GM23248 (cell line): Measurements from ENCODE around the gene KRT37.
"Not testable (repeated sequence)": the region's sequence is repeated elsewhere in the genome, so short reads cannot be mapped to it uniquely, and the experiment has no call there.

ENCODE experiments used
- EZH2 ChIP-seq: fragments of 200-600 bp; sonication (generic); IDR thresholded peaks from 2 replicates; pipeline ENCODE4 v1.6.1; 2018; ENCODE audit warnings: antibody characterized with exemption, mild to moderate bottlenecking; ENCODE audit not compliant: insufficient read depth, poor library complexity, severe bottlenecking
- EZH2phosphoT487 ChIP-seq: fragments of 200-600 bp; sonication (generic); IDR thresholded peaks from 2 replicates; pipeline ENCODE4 v1.6.1; 2018; ENCODE audit warnings: antibody characterized with exemption, moderate library complexity, mild to moderate bottlenecking, low read depth; ENCODE audit not compliant: insufficient read depth

- not testable (repeated sequence) for TF ChIP-seq EZH2, EZH2phosphoT487
Observed at GRCh38 chr17:41381943-41382342, 42.4 kb downstream of the KRT37 start, which contains the start of gene KRT34.
